Measurements from ENCODE around the gene PARM1.

DNA sequence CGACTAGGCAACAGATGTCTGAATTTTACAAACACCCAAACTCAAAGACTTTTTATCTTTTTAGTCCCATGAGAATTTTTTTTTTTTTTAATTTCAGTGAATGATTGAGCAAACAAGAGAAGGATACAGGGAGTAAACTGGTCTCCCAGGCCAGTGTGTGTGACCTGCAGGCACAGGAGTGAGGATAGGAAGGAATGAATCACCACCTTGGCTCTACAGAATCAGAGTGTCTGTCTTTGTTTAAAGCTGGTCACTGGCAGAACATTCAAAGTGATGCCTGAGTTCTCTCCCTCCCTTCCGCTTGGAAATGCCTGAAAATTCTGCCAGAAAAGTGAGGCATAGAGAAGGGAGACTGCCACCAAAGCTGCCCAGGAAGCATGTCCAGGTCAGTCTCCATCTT is 69.5 kb downstream of the PARM1 start:
- TF ChIP-seq EP300 (IDR thresholded peaks at IDR 0.05), result no peak
- no peak for TF ChIP-seq POLR2A (IDR thresholded peaks at IDR 0.05)
